A673 (cell line): ENCODE data around the gene PPP1R12C. TPM values are rescaled to one million over a fixed set of nuclear protein-coding genes. Genes with fewer than 3 reads are reported as not detected.
A peak's percentile ranks its signal among the peaks of the same experiment; 100 is the strongest.

Experiments used
- BruUV-seq: library from RNA; stranded (reverse); fragments of 400-500 nt; replicated peaks from 2 replicates; lab custom pipeline; 2021; lab: Mats Ljungman, UMichigan
- CTCF ChIA-PET: fragments of 300-600 bp; sonication (Branson Sonifier 250); formaldehyde crosslinking; loops from one replicate; lab custom pipeline; 2022; ENCODE audit warnings: antibody characterized with exemption; lab: Charles Lee
- POLR2A ChIA-PET: fragments of 300-600 bp; sonication (Branson Sonifier 250); formaldehyde crosslinking; loops from one replicate; lab custom pipeline; 2022; ENCODE audit warnings: antibody characterized with exemption; ENCODE audit not compliant: low non-redundant PET; lab: Charles Lee
- DNase-seq: peaks from one replicate; pipeline ENCODE4 v3.0.0-alpha.2; 2015; ENCODE audit warnings: low spot score
- H3K27ac ChIP-seq: fragments of 200-600 bp; sonication (generic); 2 replicates; pipeline ENCODE4 v1.5.1; 2016; ENCODE audit warnings: mixed run types, low read depth, mild to moderate bottlenecking, mixed read lengths, antibody characterized with exemption, low read length; ENCODE audit not compliant: poor library complexity, severe bottlenecking
- H3K27me3 ChIP-seq: fragments of 200-600 bp; sonication (generic); replicated peaks from 2 replicates; pipeline ENCODE4 v1.6.1; 2017; ENCODE audit warnings: mixed run types, low read depth, mild to moderate bottlenecking, mixed read lengths, antibody characterized with exemption, low read length; ENCODE audit not compliant: insufficient read depth, poor library complexity
- H3K36me3 ChIP-seq: fragments of 200-600 bp; sonication (generic); 2 replicates; pipeline ENCODE4 v1.6.1; 2016; ENCODE audit warnings: mixed run types, mild to moderate bottlenecking, mixed read lengths, antibody characterized with exemption, low read length; ENCODE audit not compliant: insufficient read depth, poor library complexity, severe bottlenecking
- H3K4me1 ChIP-seq: fragments of 200-600 bp; sonication (generic); 2 replicates; pipeline ENCODE4 v1.6.1; 2017; ENCODE audit warnings: mixed run types, mild to moderate bottlenecking, mixed read lengths, antibody characterized with exemption, low read length; ENCODE audit not compliant: insufficient read depth, poor library complexity, severe bottlenecking
- H3K4me3 ChIP-seq: fragments of 200-600 bp; sonication (generic); 2 replicates; pipeline ENCODE4 v1.5.1; 2016; ENCODE audit warnings: low read depth, mixed run types, mild to moderate bottlenecking, mixed read lengths, low read length; ENCODE audit not compliant: poor library complexity, severe bottlenecking
- H3K9me3 ChIP-seq: fragments of 200-600 bp; sonication (generic); 2 replicates; pipeline ENCODE4 v1.6.1; 2016; ENCODE audit warnings: mixed run types, low read depth, mild to moderate bottlenecking, mixed read lengths, antibody characterized with exemption, low read length; ENCODE audit not compliant: poor library complexity, severe bottlenecking
- CTCF ChIP-seq: fragments of 300-800, 200-600 bp; sonication (generic); conservative IDR thresholded peaks from 2 replicates; pipeline ENCODE4 v1.5.1; 2017; ENCODE audit warnings: low read depth, mild to moderate bottlenecking, antibody characterized with exemption, low read length, moderate library complexity, mixed read lengths
- EZH2 ChIP-seq: fragments of 200-600 bp; sonication (generic); IDR thresholded peaks from 2 replicates; pipeline ENCODE4 v1.6.1; 2017; ENCODE audit warnings: borderline replicate concordance, low read depth, mild to moderate bottlenecking, mixed read lengths, antibody characterized with exemption, low read length; ENCODE audit not compliant: poor library complexity, severe bottlenecking
- intact Hi-C: fragments of 100-400 bp; cut with micrococcal nuclease; formaldehyde crosslinking; loops from one replicate; pipeline ENCODE4 v1.10.0; 2022; ENCODE audit not compliant: unreplicated experiment
- total RNA-seq: library from RNA; stranded (reverse); gene quantifications from 2 replicates; pipeline ENCODE4 v1.2.3, GENCODE V29; 2021

PPP1R12C gene
- total RNA-seq, 1 experiment from 2014 or later: 94.6 TPM

DNA sequence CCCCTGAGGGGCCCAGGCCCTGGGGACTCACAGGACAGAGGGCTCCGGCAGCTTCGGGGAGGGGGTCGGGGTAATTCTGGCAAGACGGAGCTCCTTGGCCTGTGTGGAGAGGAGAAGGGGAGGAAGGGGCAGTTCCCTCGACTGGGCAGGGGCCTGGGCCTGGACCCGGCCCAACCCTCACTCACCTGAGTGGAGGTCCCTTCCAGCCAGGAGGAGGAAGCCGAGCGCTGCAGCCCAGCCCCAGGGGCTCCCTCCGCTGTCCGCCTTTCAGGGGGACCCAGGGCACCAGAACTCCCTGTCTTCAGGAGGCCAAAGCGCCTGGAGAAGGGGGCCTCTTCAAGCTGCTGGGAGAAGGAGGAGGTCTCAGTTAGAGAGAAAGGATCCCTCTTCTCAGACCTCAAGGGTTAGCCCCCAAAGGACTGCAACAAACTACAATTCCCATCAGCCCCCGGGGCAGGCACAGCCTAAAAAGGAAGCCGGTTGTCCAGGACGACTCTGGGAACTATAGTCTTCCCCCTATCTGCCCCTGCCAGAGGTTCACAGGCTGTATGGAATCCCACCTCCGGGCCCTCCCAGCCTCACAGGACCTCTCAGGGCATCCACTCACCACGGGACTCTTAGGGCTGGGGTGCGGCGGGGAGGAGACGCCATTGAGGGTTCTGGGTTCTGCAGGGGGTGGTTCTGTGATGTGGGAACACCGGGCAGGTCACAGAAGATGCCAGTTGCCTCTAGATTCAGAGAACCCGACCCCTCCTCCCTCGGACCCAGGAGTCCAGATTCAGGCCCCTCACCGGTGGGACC, 22.0 kb downstream of the PPP1R12C start:
- no peak overlapping the region for H3K4me3 ChIP-seq
- H3K36me3 ChIP-seq: peaks cover 2% of the 10 kb centered on the region
- H3K27me3 ChIP-seq: no peaks in the 10 kb centered on the region
- H3K9me3 ChIP-seq: no peaks in the 10 kb centered on the region
- no peak overlapping the region for H3K27ac ChIP-seq
- peak; percentile 51 for DNase-seq
- intact Hi-C loops: no loop called here
- H3K4me1 ChIP-seq: no peaks in the 10 kb centered on the region
- no peak for TF ChIP-seq CTCF
- no peak for TF ChIP-seq EZH2
- ChIA-PET CTCF (no interaction called here), POLR2A (no interaction called here)
- no TSS peak for BruUV-seq

GRCh38 chr19:55094456-55095259, 22.8 kb downstream of the PPP1R12C start:
- CTCF ChIA-PET: no interaction called here
- H3K27ac ChIP-seq: no peak overlapping the region

More at GRCh38 chr19:55094456-55095259, 22.8 kb downstream of the PPP1R12C start:
- no peaks in the 10 kb centered on the region for H3K9me3 ChIP-seq
- BruUV-seq: no TSS peak
- no peaks in the 10 kb centered on the region for H3K4me1 ChIP-seq
- POLR2A ChIA-PET: no interaction called here
- TF ChIP-seq CTCF: no peak
- no peak for TF ChIP-seq EZH2
- H3K36me3 ChIP-seq: peaks cover 2% of the 10 kb centered on the region
- DNase-seq: no peak
- H3K27me3 ChIP-seq: no peaks in the 10 kb centered on the region
- no peak overlapping the region for H3K4me3 ChIP-seq
- intact Hi-C loops: no loop called here
